Measurements from ENCODE around the gene ABCA5. TPM values are rescaled to one million over a fixed set of nuclear protein-coding genes. Genes with fewer than 3 reads are reported as not detected.
"Not testable (repeated sequence)": the region's sequence is repeated elsewhere in the genome, so short reads cannot be mapped to it uniquely, and the experiment has no call there.

The ABCA5 gene
- total RNA-seq, 4 donors from 2014 or later = 8.8 to 20.8 (median 11.5) TPM

DNA sequence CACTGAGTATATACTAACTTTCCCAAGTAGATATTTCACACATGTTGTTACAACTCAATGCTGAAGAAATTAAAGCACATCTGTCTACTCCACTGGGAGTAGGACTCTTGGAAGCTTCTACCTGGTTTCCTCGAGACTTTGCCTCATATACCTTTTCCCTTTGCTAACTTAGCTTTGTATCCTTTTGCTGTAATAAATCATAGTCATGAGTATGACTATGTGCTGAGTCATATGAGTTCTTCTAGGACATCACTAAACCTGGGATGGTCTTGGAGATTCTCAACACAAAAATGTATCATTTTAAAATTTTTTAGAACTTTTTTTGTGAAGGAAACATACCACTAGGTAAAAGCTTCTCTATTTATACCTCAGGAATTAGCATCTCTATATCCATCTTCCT, 39.8 kb downstream of the ABCA5 start:
- no peak overlapping the region for H3K27ac ChIP-seq (replicated peaks in 1 of 4)
- intact Hi-C loops (cut with DNase I) = no loop called here
- no peaks in the 10 kb centered on the region for H3K9me3 ChIP-seq
- 88% methylated on average over 1 of the region's 1 CpG for WGBS
- no peak overlapping the region for H3K4me3 ChIP-seq
- no peak for DNase-seq (ENCODE audit: extremely low spot score)
- TF ChIP-seq EP300 (IDR thresholded peaks at IDR 0.05) (no peak), POLR2A (IDR thresholded peaks at IDR 0.05; ENCODE audit: low read depth) (no peak), POLR2AphosphoS5 (IDR thresholded peaks at IDR 0.05) (no peak)
- H3K36me3 ChIP-seq = peaks cover 0 to 91% (median 36%) of the 10 kb centered on the region in 4 donors
- no peaks in the 10 kb centered on the region for H3K27me3 ChIP-seq
- H3K4me1 ChIP-seq = no peaks in the 10 kb centered on the region

DNA sequence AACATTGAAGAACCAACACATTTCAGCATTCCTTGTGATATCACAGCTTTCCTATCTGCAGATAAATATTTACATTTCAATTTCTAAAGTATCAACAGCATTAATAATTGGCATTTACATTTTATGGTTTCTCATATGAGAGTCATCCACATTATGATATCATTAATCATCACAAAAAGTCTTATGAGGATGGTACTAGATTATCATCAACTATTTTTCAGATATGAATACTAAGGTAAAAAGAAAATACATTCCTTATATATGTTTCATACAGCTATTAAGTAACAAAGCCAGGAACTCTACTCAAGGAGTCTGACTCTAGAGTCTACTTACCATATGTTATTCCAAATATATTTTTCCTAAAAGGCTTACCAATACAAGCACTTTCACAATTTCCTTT, 40.7 kb downstream of the ABCA5 start:
- DNase-seq (ENCODE audit: extremely low spot score) = no peak
- Histone ChIP-seq H3K4me3 (no peak overlapping the region), H3K27ac (replicated peaks in 1 of 4) (no peak overlapping the region), H3K9me3 (no peaks in the 10 kb centered on the region), H3K36me3 (peaks cover 0 to 91% (median 39%) of the 10 kb centered on the region in 4 donors), H3K27me3 (no peaks in the 10 kb centered on the region), H3K4me1 (no peaks in the 10 kb centered on the region)
- TF ChIP-seq POLR2AphosphoS5 (IDR thresholded peaks at IDR 0.05) (no peak), POLR2A (IDR thresholded peaks at IDR 0.05; ENCODE audit: low read depth) (no peak), EP300 (IDR thresholded peaks at IDR 0.05) (no peak)
- TF ChIP-seq, protein P1, sequence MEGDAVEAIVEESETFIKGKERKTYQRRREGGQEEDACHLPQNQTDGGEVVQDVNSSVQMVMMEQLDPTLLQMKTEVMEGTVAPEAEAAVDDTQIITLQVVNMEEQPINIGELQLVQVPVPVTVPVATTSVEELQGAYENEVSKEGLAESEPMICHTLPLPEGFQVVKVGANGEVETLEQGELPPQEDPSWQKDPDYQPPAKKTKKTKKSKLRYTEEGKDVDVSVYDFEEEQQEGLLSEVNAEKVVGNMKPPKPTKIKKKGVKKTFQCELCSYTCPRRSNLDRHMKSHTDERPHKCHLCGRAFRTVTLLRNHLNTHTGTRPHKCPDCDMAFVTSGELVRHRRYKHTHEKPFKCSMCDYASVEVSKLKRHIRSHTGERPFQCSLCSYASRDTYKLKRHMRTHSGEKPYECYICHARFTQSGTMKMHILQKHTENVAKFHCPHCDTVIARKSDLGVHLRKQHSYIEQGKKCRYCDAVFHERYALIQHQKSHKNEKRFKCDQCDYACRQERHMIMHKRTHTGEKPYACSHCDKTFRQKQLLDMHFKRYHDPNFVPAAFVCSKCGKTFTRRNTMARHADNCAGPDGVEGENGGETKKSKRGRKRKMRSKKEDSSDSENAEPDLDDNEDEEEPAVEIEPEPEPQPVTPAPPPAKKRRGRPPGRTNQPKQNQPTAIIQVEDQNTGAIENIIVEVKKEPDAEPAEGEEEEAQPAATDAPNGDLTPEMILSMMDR (IDR thresholded peaks at IDR 0.05) = no peak
- intact Hi-C loops (cut with DNase I) = no loop called here

DNA sequence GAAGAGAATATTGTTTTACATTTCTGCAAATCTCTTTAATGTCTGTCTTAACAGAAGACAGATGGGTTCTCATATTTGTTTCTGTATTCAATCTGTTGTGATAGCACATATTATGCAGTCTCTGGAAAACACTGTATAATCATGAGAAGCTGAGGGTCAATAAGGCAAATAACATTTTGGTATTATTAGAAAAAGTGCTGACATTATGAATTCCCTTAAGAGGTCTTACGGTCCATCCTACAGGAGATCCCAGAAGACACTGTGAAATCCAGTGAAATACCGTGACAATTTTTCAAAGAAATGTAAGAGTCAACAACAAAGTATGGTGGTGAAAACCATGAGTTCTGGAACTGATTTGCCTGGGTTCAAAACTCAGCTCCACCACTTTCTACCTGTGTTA, 42.3 kb downstream of the ABCA5 start:
- H3K4me1 ChIP-seq = no peaks in the 10 kb centered on the region
- no peaks in the 10 kb centered on the region for H3K9me3 ChIP-seq
- intact Hi-C loops (cut with DNase I) = no loop called here
- 89% methylated on average over 2 of the region's 2 CpGs for WGBS
- DNase-seq (ENCODE audit: extremely low spot score) = no peak
- no peak overlapping the region for H3K27ac ChIP-seq (replicated peaks in 1 of 4)
- H3K36me3 ChIP-seq = peaks cover 0 to 81% (median 39%) of the 10 kb centered on the region in 4 donors
- TF ChIP-seq, protein P1 (IDR thresholded peaks at IDR 0.05) = no peak
- no peak for TF ChIP-seq EP300 (IDR thresholded peaks at IDR 0.05)
- TF ChIP-seq POLR2A (IDR thresholded peaks at IDR 0.05; ENCODE audit: low read depth) = no peak
- no peak for TF ChIP-seq POLR2AphosphoS5 (IDR thresholded peaks at IDR 0.05)
- no peaks in the 10 kb centered on the region for H3K27me3 ChIP-seq
- H3K4me3 ChIP-seq = no peak overlapping the region

DNA sequence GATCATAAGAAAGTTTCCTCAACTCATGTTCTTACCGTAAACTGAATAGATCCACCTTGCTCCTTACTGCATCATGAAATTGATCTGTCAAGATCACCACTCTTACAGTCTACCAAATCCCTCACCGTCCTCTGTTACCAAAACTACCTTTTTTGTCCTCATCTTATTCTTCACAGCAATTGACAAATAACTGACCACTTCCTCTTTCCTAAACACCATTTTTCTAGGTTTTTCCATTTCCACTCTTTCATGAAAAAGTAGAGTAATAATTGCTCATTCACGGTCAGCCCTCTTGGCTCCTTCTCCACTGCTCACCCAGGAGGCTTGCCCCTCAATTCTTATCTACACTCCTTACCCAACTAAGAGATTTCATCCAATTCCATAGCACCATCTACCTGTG, 44.9 kb downstream of the ABCA5 start:
- 92% methylated on average over 3 of the region's 3 CpGs for WGBS
- peaks cover 0 to 56% (median 31%) of the 10 kb centered on the region in 4 donors for H3K36me3 ChIP-seq
- intact Hi-C loops (cut with DNase I) = no loop called here

DNA sequence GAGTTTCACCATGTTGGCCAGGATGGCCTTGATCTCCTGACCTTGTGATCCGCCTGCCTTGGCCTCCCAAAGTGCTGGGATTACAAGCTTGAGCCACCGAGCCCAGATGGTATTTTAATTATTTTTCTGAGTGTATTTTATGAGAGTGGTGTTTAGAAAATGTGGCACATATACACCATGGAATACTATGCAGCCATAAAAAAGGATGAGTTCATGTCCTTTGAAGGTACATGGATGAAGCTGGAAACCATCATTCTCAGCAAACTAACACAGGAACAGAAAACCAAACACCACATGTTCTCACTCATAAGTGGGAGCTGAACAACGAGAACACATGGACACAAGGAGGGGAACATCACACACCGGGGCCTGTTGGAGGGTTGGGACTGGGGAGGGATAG, 50.7 kb downstream of the ABCA5 start:
- H3K27ac ChIP-seq (replicated peaks in 1 of 4); DNase-seq (ENCODE audit: extremely low spot score); H3K27me3 ChIP-seq; H3K4me1 ChIP-seq; H3K9me3 ChIP-seq; intact Hi-C loops (cut with DNase I); H3K4me3 ChIP-seq: not testable (repeated sequence)
- WGBS = 95% methylated on average over 4 of the region's 4 CpGs
- H3K36me3 ChIP-seq = peaks cover 0 to 20% (median 12%) of the 10 kb centered on the region in 4 donors

More for the DNA sequence above, 44.9 kb downstream of the ABCA5 start:
- no peaks in the 10 kb centered on the region for H3K9me3 ChIP-seq
- TF ChIP-seq POLR2AphosphoS5 (IDR thresholded peaks at IDR 0.05) = no peak
- TF ChIP-seq POLR2A (IDR thresholded peaks at IDR 0.05; ENCODE audit: low read depth) = no peak
- no peak for TF ChIP-seq EP300 (IDR thresholded peaks at IDR 0.05)
- TF ChIP-seq, protein P1 (IDR thresholded peaks at IDR 0.05) = no peak
- H3K4me1 ChIP-seq = no peaks in the 10 kb centered on the region
- no peak overlapping the region for H3K27ac ChIP-seq (replicated peaks in 1 of 4)
- no peaks in the 10 kb centered on the region for H3K27me3 ChIP-seq
- DNase-seq (ENCODE audit: extremely low spot score) = no peak
- H3K4me3 ChIP-seq = no peak overlapping the region

DNA sequence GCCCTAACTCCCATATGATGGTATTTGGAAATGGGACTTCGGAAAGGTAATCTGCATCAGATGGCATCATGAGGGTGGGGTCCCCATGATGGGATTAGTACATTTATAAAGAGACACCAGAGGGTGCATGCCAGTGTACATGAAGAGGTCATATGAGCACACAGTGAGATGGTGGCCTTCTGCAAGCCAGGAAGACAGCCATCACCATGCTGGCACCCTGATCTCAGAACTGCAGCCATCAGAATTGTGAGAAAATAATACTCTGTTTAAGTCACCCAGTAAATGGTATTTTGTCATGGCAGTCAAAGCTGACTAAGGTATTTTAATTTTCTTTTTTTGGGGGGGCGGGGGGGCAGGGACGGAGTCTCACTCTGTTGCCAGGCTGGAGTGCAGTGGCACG, 51.2 kb downstream of the ABCA5 start:
- H3K9me3 ChIP-seq = no peaks in the 10 kb centered on the region
- TF ChIP-seq EP300 (IDR thresholded peaks at IDR 0.05) = no peak
- no peak for TF ChIP-seq POLR2AphosphoS5 (IDR thresholded peaks at IDR 0.05)
- TF ChIP-seq, protein P1 (IDR thresholded peaks at IDR 0.05) = no peak
- TF ChIP-seq POLR2A (IDR thresholded peaks at IDR 0.05; ENCODE audit: low read depth) = no peak
- WGBS = 98% methylated on average over 4 of the region's 4 CpGs
- H3K4me1 ChIP-seq = no peaks in the 10 kb centered on the region
- H3K27ac ChIP-seq (replicated peaks in 1 of 4) = no peak overlapping the region
- H3K36me3 ChIP-seq = peaks cover 0 to 20% (median 12%) of the 10 kb centered on the region in 4 donors
- H3K4me3 ChIP-seq = no peak overlapping the region
- no peaks in the 10 kb centered on the region for H3K27me3 ChIP-seq
- intact Hi-C loops (cut with DNase I) = no loop called here
- DNase-seq (ENCODE audit: extremely low spot score) = no peak

Measured in esophagus muscularis mucosa (tissue), 4 donors.